ENCODE results near the gene TNIP2.

- no peak for TF ChIP-seq CTCF (IDR thresholded peaks at IDR 0.05)
- TF ChIP-seq EP300 (IDR thresholded peaks at IDR 0.05), result no peak
These were observed 22.9 kb downstream of the TNIP2 start for GRCh38 chr4:2733001-2733843.

All from ovary (tissue), 3 donors.